ENCODE results near the gene GPR108.

DNA sequence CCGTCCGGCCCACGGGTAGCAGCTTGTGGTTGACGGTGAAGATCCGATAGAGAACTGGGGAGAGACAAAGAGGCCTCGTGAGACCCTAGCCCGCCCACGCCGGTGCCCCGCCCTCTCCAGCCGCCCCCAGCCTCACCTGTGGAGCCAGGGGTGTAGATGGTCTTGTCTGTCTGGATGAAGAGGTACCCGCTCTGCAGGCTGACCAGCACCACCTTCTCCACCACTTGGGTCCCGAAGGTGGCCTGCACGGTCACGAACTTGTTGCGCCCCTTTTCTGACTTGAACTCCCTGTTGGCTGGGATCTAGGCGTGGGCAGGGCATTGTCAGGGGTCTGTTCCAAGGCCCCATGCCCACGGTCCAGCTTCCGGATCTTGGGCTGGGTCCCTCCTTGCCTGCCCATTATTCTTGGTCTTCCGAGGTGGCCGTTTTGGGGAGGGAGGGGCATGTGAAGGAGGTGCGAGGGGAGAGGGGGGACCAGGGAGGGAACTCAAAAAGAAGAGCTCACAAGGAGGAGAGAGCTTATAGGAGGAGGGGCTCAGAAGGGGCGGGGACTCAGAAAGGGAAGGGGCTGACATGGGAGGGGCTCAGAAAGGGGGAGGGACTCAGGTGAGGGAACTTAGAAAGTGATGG lies 19.2 kb downstream of the GPR108 start:
- TF ChIP-seq, protein P1, sequence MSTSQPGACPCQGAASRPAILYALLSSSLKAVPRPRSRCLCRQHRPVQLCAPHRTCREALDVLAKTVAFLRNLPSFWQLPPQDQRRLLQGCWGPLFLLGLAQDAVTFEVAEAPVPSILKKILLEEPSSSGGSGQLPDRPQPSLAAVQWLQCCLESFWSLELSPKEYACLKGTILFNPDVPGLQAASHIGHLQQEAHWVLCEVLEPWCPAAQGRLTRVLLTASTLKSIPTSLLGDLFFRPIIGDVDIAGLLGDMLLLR (CRISPR knock-in tag; IDR thresholded peaks at IDR 0.05): no peak
- TF ChIP-seq MAZ (IDR thresholded peaks at IDR 0.05; ENCODE audit: borderline replicate concordance, low read depth, low read length) (no peak), MAZ (CRISPR knock-in tag; IDR thresholded peaks at IDR 0.05; ENCODE audit: low read depth) (no peak), ZNF510 (CRISPR knock-in tag; IDR thresholded peaks at IDR 0.05; ENCODE audit: low read depth) (no peak), POLR2A (IDR thresholded peaks at IDR 0.05; ENCODE audit: insufficient read depth in 1 of 2, low read depth in 2 of 2, low read length in 2 of 2) (no peak), GPN1 (CRISPR knock-in tag; IDR thresholded peaks at IDR 0.05; ENCODE audit: borderline replicate concordance) (no peak), ZNF792 (CRISPR knock-in tag; IDR thresholded peaks at IDR 0.05) (no peak), ZNF343 (CRISPR knock-in tag; IDR thresholded peaks at IDR 0.05) (no peak)
- TF ChIP-seq, protein P2, sequence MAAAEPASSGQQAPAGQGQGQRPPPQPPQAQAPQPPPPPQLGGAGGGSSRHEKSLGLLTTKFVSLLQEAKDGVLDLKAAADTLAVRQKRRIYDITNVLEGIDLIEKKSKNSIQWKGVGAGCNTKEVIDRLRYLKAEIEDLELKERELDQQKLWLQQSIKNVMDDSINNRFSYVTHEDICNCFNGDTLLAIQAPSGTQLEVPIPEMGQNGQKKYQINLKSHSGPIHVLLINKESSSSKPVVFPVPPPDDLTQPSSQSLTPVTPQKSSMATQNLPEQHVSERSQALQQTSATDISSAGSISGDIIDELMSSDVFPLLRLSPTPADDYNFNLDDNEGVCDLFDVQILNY (CRISPR knock-in tag; conservative IDR thresholded peaks at IDR 0.05): no peak
- TF ChIP-seq, protein P3, sequence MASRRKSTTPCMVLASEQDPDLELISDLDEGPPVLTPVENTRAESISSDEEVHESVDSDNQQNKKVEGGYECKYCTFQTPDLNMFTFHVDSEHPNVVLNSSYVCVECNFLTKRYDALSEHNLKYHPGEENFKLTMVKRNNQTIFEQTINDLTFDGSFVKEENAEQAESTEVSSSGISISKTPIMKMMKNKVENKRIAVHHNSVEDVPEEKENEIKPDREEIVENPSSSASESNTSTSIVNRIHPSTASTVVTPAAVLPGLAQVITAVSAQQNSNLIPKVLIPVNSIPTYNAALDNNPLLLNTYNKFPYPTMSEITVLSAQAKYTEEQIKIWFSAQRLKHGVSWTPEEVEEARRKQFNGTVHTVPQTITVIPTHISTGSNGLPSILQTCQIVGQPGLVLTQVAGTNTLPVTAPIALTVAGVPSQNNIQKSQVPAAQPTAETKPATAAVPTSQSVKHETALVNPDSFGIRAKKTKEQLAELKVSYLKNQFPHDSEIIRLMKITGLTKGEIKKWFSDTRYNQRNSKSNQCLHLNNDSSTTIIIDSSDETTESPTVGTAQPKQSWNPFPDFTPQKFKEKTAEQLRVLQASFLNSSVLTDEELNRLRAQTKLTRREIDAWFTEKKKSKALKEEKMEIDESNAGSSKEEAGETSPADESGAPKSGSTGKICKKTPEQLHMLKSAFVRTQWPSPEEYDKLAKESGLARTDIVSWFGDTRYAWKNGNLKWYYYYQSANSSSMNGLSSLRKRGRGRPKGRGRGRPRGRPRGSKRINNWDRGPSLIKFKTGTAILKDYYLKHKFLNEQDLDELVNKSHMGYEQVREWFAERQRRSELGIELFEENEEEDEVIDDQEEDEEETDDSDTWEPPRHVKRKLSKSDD (CRISPR knock-in tag; IDR thresholded peaks at IDR 0.05; ENCODE audit: low read depth): no peak
- TF ChIP-seq, protein P4, sequence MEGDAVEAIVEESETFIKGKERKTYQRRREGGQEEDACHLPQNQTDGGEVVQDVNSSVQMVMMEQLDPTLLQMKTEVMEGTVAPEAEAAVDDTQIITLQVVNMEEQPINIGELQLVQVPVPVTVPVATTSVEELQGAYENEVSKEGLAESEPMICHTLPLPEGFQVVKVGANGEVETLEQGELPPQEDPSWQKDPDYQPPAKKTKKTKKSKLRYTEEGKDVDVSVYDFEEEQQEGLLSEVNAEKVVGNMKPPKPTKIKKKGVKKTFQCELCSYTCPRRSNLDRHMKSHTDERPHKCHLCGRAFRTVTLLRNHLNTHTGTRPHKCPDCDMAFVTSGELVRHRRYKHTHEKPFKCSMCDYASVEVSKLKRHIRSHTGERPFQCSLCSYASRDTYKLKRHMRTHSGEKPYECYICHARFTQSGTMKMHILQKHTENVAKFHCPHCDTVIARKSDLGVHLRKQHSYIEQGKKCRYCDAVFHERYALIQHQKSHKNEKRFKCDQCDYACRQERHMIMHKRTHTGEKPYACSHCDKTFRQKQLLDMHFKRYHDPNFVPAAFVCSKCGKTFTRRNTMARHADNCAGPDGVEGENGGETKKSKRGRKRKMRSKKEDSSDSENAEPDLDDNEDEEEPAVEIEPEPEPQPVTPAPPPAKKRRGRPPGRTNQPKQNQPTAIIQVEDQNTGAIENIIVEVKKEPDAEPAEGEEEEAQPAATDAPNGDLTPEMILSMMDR (CRISPR knock-in tag; IDR thresholded peaks at IDR 0.05): no peak
- TF ChIP-seq, protein P5, sequence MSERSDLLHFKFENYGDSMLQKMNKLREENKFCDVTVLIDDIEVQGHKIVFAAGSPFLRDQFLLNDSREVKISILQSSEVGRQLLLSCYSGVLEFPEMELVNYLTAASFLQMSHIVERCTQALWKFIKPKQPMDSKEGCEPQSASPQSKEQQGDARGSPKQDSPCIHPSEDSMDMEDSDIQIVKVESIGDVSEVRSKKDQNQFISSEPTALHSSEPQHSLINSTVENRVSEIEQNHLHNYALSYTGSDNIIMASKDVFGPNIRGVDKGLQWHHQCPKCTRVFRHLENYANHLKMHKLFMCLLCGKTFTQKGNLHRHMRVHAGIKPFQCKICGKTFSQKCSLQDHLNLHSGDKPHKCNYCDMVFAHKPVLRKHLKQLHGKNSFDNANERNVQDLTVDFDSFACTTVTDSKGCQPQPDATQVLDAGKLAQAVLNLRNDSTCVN (CRISPR knock-in tag; IDR thresholded peaks at IDR 0.05; ENCODE audit: borderline replicate concordance): no peak
